GM18511 (cell line): Measurements from ENCODE around the gene FAM184B.

Experiments
- ATAC-seq: cut with Tn5 transposase; IDR thresholded peaks from one replicate; pipeline ENCODE4 v1.9.1; 2021; ENCODE audit warnings: mild to moderate bottlenecking, moderate library complexity; ENCODE audit not compliant: unreplicated experiment

Gene FAM184B

GRCh38 chr4:17781300-17782287, at the start of gene FAM184B:
FAM184B (minus strand) TSS chr4:17781621; CDS start chr4:17781299, 322 bp downstream.
- peak; percentile 46 for ATAC-seq

GRCh38 chr4:17823871-17824669, 42.6 kb upstream of the FAM184B start:
- ATAC-seq, result no peak

DNA sequence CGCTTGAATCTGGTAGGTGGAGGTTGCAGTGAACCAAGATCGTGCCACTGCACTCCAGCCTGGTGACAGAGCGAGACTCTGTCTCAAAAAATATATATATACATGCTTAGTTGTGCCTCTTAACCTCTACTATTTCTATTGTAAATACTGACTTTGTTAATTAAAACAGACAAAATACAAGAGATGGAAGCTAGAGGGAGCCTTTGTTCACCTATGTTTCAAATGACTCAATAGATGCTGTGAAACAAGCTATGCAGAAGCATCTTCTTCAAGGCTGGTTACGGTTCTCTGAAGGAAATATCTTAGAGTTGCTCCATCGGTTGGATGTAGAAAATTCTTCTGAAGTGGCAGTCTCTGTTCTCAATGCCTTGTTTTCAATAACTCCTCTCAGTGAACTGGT, 35.6 kb upstream of the FAM184B start:
- ATAC-seq, result peak; percentile 88

DNA sequence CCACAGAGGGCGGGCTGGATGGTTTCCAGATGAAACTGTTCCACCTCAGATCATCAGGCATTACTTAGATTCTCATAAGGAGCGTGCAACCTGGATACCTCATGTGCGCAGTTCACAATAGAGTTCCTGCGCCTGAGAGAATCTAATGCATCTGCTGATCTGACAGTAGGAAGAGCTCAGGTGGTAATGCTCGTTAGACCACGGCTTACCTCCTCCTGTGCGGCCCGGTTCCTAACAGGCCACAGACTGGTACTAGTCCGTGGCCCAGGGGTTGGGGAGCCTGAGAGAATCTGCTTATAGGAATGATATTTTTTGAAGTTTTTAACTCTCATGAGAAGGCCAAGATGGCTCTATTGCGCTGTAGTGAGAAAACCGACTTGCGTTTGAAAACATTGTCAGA, 34.7 kb upstream of the FAM184B start:
- ATAC-seq, result no peak

- no peak for ATAC-seq
Measured at GRCh38 chr4:17814140-17814539, 32.7 kb upstream of the FAM184B start.

DNA sequence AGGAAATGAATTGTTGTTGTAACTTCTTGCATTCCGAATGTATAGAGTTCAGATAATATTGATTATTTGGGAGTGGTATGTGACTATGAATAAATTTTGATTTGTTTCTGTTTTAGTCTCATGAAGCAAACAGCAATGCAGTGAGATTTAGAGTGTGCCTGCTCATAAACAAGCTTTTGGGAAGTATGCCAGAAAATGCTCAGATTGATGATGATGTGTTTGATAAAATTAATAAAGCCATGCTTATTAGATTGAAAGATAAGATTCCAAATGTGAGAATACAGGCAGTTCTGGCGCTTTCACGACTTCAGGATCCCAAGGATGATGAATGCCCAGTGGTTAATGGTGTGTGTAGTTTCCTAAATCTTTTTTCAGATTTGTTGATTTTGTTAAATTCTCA, 31.4 kb upstream of the FAM184B start:
- ATAC-seq, result no peak

DNA sequence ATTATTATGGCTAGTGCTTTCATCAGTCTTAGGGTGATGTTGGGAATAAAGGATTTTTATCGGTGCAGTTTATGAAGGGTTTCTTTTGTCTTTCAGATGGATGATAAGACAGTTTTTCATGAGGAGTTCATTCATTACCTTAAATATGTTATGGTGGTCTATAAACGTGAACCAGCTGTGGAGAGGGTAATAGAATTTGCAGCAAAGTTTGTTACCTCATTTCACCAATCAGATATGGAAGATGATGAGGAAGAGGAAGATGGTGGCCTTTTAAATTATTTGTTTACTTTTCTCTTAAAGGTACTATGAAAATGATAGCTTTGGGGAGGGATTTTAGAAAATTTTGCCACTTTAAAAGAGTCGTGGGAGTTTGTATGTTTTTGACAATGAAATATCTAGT, 30.7 kb upstream of the FAM184B start:
- no peak for ATAC-seq

DNA sequence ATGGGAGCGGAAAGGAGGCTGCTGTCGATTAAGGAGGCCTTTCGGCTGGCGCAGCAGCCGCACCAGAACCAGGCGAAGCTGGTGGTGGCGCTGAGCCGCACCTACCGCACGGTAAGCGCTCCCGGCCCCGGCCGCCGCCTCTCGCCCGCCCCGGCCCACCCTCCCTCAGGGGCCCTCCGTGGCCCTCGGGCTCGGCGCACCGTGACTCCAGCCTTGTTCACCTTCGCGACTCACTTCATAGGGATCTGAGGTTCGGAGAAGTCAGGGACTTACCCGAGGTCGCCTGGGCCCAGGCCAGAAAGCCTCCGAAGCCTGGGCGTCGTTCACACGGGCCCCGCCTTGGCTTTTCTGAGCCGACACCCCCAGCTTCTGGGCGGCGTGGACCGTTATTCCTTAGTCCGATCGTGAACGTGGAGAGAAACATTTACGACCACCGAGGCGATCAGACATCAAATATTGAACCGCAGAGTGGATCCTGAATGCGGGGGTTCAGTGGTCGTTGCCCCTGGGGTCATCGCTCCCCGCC, 29.7 kb upstream of the FAM184B start:
- ATAC-seq, result peak; percentile 36

DNA sequence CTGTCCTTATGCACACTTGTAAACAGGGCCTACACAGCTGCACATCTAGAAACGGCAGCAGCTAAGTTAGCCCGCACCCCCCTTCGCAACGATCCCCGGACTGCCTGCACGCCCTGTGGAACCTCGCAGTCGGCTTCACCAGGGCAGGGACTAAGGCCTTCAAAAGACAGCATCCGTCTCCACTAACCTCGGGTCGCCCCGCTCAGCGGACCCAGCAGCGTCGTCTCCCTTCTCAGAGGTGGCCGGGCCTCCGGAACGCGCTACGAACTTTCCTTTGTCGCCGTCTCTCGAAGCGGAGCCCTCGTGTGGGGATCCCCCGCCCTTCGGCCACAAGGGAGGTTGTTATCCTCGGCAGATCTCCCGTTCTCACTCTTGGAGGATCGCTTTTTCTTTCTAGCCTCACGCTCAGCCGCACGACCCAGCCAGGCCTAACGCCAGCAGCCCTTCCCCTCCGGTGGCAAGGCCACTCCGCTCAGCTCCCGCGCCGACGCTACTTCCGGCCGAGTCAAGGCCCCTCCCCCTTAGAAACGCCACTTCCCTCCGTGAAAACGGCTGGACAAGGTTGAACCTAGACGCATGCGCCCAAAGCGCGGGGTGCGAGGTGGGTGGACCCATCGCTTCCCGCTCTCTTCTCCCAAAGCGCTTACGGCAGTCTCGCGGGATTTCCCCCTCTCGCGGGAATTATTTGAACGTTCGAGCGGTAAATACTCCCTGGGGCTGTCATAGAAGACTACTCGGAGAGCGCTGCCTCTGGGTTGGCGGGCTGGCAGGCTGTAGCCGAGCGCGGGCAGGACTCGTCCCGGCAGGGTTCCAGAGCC, 29.0 kb upstream of the FAM184B start, which contains the start of the genes DCAF16 and NCAPG:
TSS of gene DCAF16 (minus strand) at position 498 of the 818 bp plus-strand sequence. CDS start 6,616 bp downstream, outside the sequence.
TSS of gene NCAPG (plus strand) at position 720 of the 818 bp plus-strand sequence. CDS start 99 bp downstream, outside the sequence.
- ATAC-seq, result peak; percentile 90

DNA sequence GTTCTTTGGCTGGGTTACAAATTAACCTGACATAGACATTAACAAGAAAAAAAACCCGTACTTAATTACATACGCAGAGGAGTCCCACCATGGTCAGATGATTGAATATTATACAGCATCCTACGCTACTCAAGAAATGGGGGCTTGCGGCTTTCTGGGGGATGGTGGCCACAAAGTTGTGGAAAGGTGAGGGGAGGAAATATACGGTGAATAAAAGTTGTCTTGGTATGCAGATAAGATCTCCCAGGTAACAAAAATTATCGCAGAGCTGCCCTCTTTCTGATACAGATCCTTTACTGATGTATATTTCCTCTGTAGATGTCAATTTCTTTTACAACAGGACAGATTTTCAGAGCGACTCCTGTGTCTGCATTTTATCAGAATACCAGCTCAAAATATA, 28.2 kb upstream of the FAM184B start:
- ATAC-seq, result no peak

- no peak for ATAC-seq
Measured at GRCh38 chr4:17807446-17807845, 26.0 kb upstream of the FAM184B start.

DNA sequence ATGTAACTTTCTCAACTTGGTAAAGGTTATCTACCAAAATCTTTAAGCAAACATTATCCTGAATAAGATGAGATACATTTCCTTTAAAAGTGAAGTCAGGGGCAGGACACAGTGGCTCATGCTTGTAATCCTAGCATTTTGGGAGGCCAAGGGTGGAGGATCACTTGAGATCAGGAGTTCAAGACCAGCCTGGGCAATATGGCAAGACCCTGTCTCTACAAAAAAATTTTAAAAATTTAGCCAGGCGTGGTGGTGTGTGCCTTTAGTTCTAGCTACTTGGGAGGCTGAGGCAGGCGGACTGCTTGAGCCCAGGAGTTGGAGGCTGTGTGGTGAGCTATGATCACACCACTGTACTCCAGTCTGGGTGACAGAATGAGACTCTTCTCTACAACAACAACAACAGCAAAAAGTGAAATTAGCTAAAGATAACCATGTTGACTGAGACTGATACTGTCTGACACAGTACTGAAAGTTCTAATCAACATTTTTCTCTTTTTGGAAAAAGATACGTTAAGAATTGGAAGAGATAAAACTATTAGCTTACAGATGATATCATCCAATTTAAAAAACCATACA, 24.2 kb upstream of the FAM184B start:
- ATAC-seq, result no peak

GRCh38 chr4:17797808-17798207, 16.4 kb upstream of the FAM184B start:
- ATAC-seq, result peak; percentile 58

GRCh38 chr4:17794730-17795129, 13.3 kb upstream of the FAM184B start:
- ATAC-seq, result no peak

- no peak for ATAC-seq
Measured at GRCh38 chr4:17788956-17789355, 7.5 kb upstream of the FAM184B start.

- ATAC-seq, result no peak
Measured at GRCh38 chr4:17787315-17787714, 5.9 kb upstream of the FAM184B start.

DNA sequence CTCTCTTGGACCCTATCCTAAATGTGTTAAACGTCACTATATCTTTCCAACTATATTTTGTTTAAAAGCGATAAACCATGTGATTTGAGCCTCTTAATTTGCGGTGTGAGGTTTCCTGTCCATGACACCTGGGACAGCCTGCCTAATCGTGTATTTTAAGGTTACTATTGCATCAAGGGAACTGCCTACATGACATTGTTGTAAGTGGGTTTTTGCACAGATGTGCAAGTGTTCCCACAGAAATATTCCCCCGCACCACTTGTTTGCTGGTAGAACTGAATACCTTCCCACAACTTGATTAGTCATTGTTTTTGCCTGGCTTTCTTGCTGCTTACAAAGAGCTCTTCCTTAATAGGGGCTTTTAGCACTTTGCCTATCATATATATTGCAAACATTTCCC, 5.1 kb upstream of the FAM184B start:
- ATAC-seq, result peak; percentile 49

- ATAC-seq, result no peak
Measured at GRCh38 chr4:17785858-17786257, 4.4 kb upstream of the FAM184B start.

DNA sequence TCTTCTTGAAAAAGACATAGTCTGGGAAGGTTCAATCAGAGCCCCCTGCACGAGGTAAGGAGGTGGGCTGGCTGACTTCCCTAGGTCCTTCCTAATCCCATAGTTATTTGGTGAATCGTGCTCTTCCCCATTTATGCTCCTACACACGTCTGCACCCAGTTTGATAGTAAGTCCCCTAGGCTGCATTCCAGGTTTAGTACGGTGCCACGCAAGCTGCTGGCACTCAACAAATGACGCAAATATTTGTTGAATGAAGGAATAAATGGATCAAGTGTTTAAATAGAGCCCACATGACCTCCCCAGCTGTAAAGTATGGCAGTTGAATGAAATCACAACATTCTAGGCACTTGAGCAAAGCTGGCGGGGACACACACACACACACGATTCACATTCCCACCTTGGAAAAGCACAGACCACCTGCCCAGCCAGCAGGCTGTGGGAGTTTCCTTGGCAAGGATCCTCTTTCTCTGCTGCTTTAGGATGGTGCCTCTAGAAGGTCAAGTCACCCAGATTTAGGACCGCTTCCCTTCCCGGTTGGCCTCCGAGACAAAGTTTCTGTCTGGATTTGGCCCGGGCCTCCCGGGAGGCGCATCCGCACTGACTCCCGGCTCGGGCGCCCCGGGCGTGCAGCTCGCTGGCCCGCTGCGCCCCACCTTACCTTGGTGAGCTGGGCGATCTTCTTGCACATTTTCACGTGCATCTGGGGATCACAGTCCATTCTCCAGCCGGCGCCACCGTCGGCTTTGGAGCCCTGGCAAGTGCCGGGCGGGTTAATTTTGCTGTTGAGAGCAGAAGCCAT, 721 bp downstream of the FAM184B start:
- ATAC-seq, result peak; percentile 42
